ENCODE data around the gene NRL. TPM values are rescaled to one million over a fixed set of nuclear protein-coding genes. Genes with fewer than 3 reads are reported as not detected.
"Not testable (repeated sequence)": the region's sequence is repeated elsewhere in the genome, so short reads cannot be mapped to it uniquely, and the experiment has no call there.

The NRL gene
- total RNA-seq, 1 donor from 2014 or later: 0.54 TPM

GRCh38 chr14:24051176-24051788 is 63.5 kb downstream of the NRL start:
- no peaks in the 10 kb centered on the region for H3K79me2 ChIP-seq (ENCODE audit: low read depth)
- peak overlapping the region; percentile 99 for H3K4me2 ChIP-seq
- no peaks in the 10 kb centered on the region for H3K9me3 ChIP-seq (ENCODE audit: low read depth)
- H4K20me1 ChIP-seq (ENCODE audit: low read depth): no peaks in the 10 kb centered on the region
- Mint-ChIP-seq H3K27me3 (ENCODE audit: insufficient read depth, low read depth) (peaks cover 8% of the 10 kb centered on the region), H3K4me3 (peak overlapping the region; percentile 84), H3K4me1 (peaks cover 13% of the 10 kb centered on the region), H3K36me3 (no peaks in the 10 kb centered on the region), H3K27ac (peak overlapping the region; percentile 48), H3K9me3 (no peaks in the 10 kb centered on the region)
- no peak overlapping the region for H3K9ac ChIP-seq
- no peak for DNase-seq (ENCODE audit: low spot score)
- no peaks in the 10 kb centered on the region for H3K36me3 ChIP-seq
- peak overlapping the region; percentile 77 for H3K4me3 ChIP-seq
- peak overlapping the region; percentile 99 for H2AFZ ChIP-seq (replicated peaks)
- H3K27me3 ChIP-seq: peaks cover 3% of the 10 kb centered on the region
- no peak for TF ChIP-seq EZH2phosphoT487 (IDR thresholded peaks at IDR 0.05)
- no peak for TF ChIP-seq CTCF (IDR thresholded peaks at IDR 0.05)
- no peak for TF ChIP-seq EZH2 (IDR thresholded peaks at IDR 0.05)
- peaks cover 6% of the 10 kb centered on the region for H3K4me1 ChIP-seq
- H3K27ac ChIP-seq: no peak overlapping the region
- H3F3A ChIP-seq (ENCODE audit: low read depth): peaks cover 5% of the 10 kb centered on the region

- H3K79me2 ChIP-seq (ENCODE audit: low read depth); H3F3A ChIP-seq (ENCODE audit: low read depth); H2AFZ ChIP-seq (replicated peaks); H3K9ac ChIP-seq; H3K27me3 Mint-ChIP-seq (ENCODE audit: insufficient read depth, low read depth); H4K20me1 ChIP-seq (ENCODE audit: low read depth); H3K27ac Mint-ChIP-seq; H3K4me2 ChIP-seq; H3K36me3 ChIP-seq; DNase-seq (ENCODE audit: low spot score); H3K9me3 Mint-ChIP-seq; H3K27ac ChIP-seq; H3K4me3 ChIP-seq; H3K27me3 ChIP-seq; H3K9me3 ChIP-seq (ENCODE audit: low read depth); H3K36me3 Mint-ChIP-seq; H3K4me1 ChIP-seq: not testable (repeated sequence)
- H3K4me1 Mint-ChIP-seq: peaks cover 13% of the 10 kb centered on the region
- peak overlapping the region; percentile 84 for H3K4me3 Mint-ChIP-seq
Observed at GRCh38 chr14:24050753-24051152, 64.0 kb downstream of the NRL start.

GRCh38 chr14:24049002-24049401 is 65.7 kb downstream of the NRL start:
- DNase-seq (ENCODE audit: low spot score); H3K9me3 ChIP-seq (ENCODE audit: low read depth); H3K9ac ChIP-seq; H3K36me3 ChIP-seq; H3K4me3 ChIP-seq; H2AFZ ChIP-seq (replicated peaks); H3K27me3 Mint-ChIP-seq (ENCODE audit: insufficient read depth, low read depth); H3K9me3 Mint-ChIP-seq; H3K27ac ChIP-seq; H3K4me2 ChIP-seq; H3K27me3 ChIP-seq; H3F3A ChIP-seq (ENCODE audit: low read depth); H4K20me1 ChIP-seq (ENCODE audit: low read depth); H3K36me3 Mint-ChIP-seq; H3K4me1 ChIP-seq; H3K27ac Mint-ChIP-seq; H3K79me2 ChIP-seq (ENCODE audit: low read depth); H3K4me3 Mint-ChIP-seq: not testable (repeated sequence)
- peaks cover 13% of the 10 kb centered on the region for H3K4me1 Mint-ChIP-seq

DNA sequence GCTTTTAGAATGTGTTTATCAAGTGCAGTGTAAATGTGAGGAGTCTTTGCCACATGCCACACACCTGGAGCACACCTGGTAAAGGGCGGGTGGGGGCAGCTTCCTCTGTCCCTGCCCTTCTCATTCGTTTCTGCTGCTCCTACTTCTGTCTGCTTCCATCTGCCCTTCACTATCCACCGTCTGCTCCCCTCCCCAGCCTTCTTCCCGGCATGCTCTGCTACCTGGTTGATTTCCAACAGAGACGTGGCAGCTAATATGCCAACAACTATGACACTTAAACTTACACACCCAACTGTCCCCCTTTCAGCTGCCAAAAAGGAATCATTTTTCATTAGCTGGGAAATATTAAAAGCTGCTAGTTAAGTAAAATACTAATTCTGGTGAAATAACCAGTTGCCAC is 72.0 kb downstream of the NRL start:
- Mint-ChIP-seq H3K27ac (no peak overlapping the region), H3K9me3 (no peaks in the 10 kb centered on the region), H3K27me3 (ENCODE audit: insufficient read depth, low read depth) (peaks cover 12% of the 10 kb centered on the region), H3K4me3 (no peak overlapping the region), H3K4me1 (no peaks in the 10 kb centered on the region), H3K36me3 (no peaks in the 10 kb centered on the region)
- no peaks in the 10 kb centered on the region for H3K79me2 ChIP-seq (ENCODE audit: low read depth)
- H3K4me1 ChIP-seq: no peaks in the 10 kb centered on the region
- no peak overlapping the region for H3K27ac ChIP-seq
- no peak overlapping the region for H3K4me3 ChIP-seq
- H3K27me3 ChIP-seq: no peaks in the 10 kb centered on the region
- TF ChIP-seq CTCF (IDR thresholded peaks at IDR 0.05) (no peak), EZH2 (IDR thresholded peaks at IDR 0.05) (no peak), EZH2phosphoT487 (IDR thresholded peaks at IDR 0.05) (no peak)
- no peak for DNase-seq (ENCODE audit: low spot score)
- H3K4me2 ChIP-seq: no peak overlapping the region
- no peaks in the 10 kb centered on the region for H3K9me3 ChIP-seq (ENCODE audit: low read depth)
- no peaks in the 10 kb centered on the region for H3K36me3 ChIP-seq
- no peaks in the 10 kb centered on the region for H3F3A ChIP-seq (ENCODE audit: low read depth)
- H2AFZ ChIP-seq (replicated peaks): no peak overlapping the region
- no peak overlapping the region for H3K9ac ChIP-seq
- H4K20me1 ChIP-seq (ENCODE audit: low read depth): no peaks in the 10 kb centered on the region
